Measurements from ENCODE around the gene DDIT3.

DDIT3 gene

DNA sequence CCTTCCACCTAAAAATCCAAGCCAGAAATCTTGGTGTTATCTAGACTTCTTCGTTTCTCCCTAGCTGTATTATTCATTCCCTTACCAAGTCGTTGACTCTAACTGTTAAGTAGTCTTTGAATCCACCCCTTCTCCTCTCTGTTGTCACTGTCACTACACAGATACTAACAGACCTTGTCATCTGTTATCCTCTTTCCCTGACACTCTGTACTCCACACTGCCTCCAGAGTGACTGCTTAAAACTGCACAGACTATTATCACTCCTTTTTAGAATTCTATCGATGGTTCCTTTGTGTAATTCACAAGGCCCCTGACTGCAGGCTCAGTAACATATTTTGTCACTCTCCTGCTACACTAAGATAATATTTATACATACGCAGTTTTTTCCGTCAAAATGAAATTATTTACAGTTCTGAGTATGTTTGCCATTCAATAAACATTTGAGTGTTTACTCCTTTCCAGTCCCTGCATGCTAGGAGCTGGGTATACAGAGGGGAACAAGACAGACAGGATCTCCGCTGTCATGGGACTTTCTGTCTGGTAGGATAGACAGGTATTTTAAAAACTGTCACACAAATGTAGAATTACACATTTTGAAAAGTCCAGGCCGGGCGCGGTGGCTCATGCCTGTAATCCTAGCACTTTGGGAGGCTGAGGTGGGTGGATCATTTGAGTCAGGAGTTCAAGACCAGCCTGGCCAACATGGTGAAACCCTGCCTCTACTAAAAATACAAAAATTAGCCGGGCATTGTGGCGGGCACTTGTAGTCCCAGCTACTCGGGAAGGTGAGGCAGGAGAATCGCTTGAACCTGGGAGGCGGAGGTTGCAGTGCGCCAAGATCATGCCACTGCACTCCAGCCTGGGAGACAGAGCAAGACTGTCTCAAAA is 28.7 kb downstream of the DDIT3 start:
- TF ChIP-seq, protein P1, sequence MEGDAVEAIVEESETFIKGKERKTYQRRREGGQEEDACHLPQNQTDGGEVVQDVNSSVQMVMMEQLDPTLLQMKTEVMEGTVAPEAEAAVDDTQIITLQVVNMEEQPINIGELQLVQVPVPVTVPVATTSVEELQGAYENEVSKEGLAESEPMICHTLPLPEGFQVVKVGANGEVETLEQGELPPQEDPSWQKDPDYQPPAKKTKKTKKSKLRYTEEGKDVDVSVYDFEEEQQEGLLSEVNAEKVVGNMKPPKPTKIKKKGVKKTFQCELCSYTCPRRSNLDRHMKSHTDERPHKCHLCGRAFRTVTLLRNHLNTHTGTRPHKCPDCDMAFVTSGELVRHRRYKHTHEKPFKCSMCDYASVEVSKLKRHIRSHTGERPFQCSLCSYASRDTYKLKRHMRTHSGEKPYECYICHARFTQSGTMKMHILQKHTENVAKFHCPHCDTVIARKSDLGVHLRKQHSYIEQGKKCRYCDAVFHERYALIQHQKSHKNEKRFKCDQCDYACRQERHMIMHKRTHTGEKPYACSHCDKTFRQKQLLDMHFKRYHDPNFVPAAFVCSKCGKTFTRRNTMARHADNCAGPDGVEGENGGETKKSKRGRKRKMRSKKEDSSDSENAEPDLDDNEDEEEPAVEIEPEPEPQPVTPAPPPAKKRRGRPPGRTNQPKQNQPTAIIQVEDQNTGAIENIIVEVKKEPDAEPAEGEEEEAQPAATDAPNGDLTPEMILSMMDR (IDR thresholded peaks at IDR 0.05; ENCODE audit: control extremely low read depth, extremely low read depth, low read depth, missing control alignments), result no peak
- POLR2A ChIA-PET, result no interaction called here
- CTCF ChIA-PET, result interaction anchor here (0.8 to 2.2 kb wide), 6 partner anchors 11 to 38 kb away, joined by 3 to 7 read pairs (median 4); no protein-coding TSS in a partner anchor
- no peak for DNase-seq (ENCODE audit: extremely low spot score)

DNA sequence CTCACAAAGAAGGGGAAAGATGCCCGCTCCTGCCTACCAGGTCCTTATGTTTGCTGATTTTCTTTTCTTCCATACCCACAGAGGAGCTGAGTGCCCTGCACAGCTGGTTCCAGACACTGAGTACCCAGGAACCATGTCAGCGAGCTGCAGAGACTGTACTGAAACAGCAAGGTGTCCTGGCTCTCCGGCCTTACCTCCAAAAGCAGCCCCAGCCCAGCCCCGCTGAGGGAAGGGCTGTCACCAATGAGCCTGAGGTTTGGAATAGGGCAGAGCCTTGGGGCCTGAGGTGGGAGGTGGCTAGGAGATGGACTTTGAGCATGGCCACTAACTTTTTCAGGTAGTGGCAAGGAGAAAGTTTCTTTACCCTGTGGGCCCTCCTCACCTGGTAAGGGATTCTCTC is 30.2 kb downstream of the DDIT3 start:
- no peak for DNase-seq (ENCODE audit: extremely low spot score)
- TF ChIP-seq, protein P1 (IDR thresholded peaks at IDR 0.05; ENCODE audit: control extremely low read depth, extremely low read depth, low read depth, missing control alignments), result no peak
- POLR2A ChIA-PET, result interaction anchor here (0.7 kb wide), 1 partner anchor 14 kb away, joined by 3 read pairs; no protein-coding TSS in a partner anchor
- CTCF ChIA-PET, result interaction anchor here (1.0 to 2.2 kb wide), 5 partner anchors 13 to 247 kb away, joined by 3 to 7 read pairs (median 5); no protein-coding TSS in a partner anchor

DNA sequence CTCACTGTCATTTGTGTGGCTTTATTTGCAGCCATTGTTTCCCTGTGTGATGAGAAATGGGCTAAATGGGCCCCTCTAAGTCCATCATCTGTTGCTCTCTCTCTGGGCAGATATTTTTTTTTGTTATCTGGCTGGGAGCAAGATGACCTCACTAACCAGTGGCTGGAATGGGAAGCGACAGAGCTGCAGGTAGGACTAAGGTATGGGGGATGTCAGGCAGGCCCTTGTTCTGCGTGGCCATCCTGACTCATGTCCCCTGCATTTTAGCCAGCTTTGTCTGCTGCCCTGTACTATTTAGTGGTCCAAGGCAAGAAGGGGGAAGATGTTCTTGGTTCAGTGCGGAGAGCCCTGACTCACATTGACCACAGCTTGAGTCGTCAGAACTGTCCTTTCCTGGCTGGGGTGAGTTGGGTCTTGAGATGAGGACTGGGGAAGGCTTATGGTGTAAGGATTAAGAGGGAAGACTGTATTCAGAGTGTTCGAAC is 31.1 kb downstream of the DDIT3 start:
- ChIA-PET CTCF (interaction anchor here (1.9 to 2.2 kb wide), 2 partner anchors 14 to 246 kb away, joined by 5 to 6 read pairs; no protein-coding TSS in a partner anchor), POLR2A (interaction anchor here (0.7 kb wide), 1 partner anchor 25 kb away, joined by 3 read pairs; no protein-coding TSS in a partner anchor)
- TF ChIP-seq, protein P1 (IDR thresholded peaks at IDR 0.05; ENCODE audit: control extremely low read depth, extremely low read depth, low read depth, missing control alignments), result no peak
- no peak for DNase-seq (ENCODE audit: extremely low spot score)

DNA sequence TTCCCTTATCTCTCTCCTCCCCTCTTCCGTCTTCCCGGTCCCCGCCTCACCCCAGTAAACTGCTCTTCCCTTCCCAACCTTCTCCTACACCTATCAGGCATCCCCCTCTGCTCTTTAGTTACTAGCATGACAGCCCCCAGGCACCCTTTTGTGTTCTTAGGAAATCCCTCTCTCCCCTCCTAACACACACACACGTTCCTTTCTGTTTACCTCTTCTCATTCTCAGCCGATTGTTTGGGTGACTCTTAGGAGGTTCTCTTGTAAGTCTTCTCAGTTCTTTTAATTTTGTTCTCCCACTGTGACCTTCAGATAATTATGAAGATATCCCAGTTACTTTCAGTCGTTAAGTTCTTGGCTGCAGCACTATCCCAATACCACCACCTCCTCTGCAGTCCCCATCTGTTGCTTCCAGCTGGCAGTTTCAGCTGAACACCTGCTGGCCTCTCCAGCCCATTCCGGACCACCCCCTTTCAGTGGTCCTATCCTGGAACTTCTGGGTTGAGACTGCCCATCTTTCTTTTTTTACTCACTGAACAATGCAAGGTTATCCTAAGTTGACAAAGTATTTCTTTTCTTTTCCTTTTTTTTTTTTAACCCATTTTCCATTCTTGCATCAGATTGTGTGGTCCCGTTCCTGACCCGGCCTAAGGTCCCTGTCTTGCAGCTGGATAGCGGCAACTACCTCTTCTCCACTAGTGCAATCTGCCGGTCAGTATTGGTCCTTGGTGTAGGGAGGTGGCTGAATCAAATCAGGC is 31.7 kb downstream of the DDIT3 start:
- TF ChIP-seq, protein P1 (IDR thresholded peaks at IDR 0.05; ENCODE audit: control extremely low read depth, extremely low read depth, low read depth, missing control alignments), result no peak
- no peak for DNase-seq (ENCODE audit: extremely low spot score)
- POLR2A ChIA-PET, result interaction anchor here (0.7 kb wide), 1 partner anchor 25 kb away, joined by 3 read pairs; no protein-coding TSS in a partner anchor
- CTCF ChIA-PET, result interaction anchor here (1.9 kb wide), 1 partner anchor 246 kb away, joined by 5 read pairs; no protein-coding TSS in a partner anchor

DNA sequence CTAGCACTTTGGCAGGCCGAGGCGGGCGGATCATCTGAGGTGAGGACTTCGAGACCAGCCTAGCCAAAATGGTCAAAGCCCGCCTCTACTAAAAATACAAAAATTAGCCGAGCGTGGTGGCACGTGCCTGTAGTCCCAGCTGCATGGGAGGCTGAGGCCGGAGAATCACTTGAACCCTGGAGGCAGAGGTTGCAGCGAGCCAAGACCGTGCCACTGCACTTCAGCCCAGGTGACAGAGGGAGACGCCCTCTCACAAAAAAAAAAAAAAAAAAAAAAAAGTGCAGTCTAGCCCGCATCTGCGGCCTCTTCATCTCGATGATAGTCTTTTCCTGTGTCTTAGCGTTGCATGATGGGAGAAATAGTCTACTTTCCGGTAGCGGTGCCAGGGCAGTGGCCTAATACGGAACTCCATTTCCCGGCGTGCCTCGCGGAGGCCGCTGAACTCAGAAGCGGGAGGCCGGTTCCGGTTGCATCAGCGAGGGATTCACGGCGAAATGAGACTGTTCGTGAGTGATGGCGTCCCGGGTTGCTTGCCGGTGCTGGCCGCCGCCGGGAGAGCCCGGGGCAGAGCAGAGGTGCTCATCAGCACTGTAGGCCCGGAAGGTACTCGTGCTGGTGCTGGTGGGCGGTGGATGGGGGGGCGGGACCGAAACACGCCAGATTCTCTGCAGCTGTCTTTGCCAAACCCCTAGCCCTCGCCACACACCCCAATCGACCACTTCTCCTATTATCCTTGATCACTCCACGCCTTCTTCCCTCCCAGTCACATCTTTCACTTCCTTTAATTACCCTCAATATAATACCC is 32.5 kb downstream of the DDIT3 start, which contains the start of gene MARS1:
Gene MARS1 (plus strand): TSS at position 472 of the 805 bp plus-strand sequence. CDS start 23 bp downstream, at position 495.
- DNase-seq (ENCODE audit: extremely low spot score), result peak; percentile 94
- TF ChIP-seq, protein P1 (IDR thresholded peaks at IDR 0.05; ENCODE audit: control extremely low read depth, extremely low read depth, low read depth, missing control alignments), result no peak
- ChIA-PET CTCF (interaction anchor here (0.9 to 2.3 kb wide), 6 partner anchors 11 to 275 kb away, joined by 3 to 5 read pairs (median 3); no protein-coding TSS in a partner anchor), POLR2A (interaction anchor here (0.6 kb wide), 2 partner anchors 274 to 352 kb away, joined by 3 to 5 read pairs; no protein-coding TSS in a partner anchor)

Measured in GM10248 (cell line).